ENCODE results near the gene PTOV1.

PTOV1 gene

DNA sequence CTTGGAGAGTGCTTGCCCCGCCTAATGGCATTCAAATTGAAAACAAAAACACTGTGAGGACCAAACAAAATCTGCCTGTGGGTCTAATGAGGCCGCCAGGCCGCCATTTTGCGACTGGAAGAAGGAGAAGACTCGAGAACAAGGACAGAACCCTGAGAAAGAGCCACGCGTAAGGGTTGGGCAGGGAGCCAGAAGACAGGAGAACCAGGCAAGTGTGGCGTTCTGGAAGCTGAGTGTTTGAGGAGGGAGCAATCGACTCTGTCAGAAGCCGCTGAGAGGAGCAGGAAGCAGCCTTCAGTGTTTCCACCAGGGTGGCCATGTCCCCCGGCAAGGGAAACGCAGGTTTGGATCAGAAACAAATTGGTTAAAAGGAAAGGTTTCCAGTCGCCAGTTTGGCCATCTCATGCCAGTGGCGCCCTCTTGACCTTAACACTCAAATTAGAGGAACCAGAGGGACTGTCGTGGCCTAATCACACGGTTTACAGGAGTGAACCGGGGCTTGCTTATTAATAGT is 10.2 kb upstream of the PTOV1 start:
- no peak for DNase-seq (ENCODE audit: low spot score)
- TF ChIP-seq, protein P1, sequence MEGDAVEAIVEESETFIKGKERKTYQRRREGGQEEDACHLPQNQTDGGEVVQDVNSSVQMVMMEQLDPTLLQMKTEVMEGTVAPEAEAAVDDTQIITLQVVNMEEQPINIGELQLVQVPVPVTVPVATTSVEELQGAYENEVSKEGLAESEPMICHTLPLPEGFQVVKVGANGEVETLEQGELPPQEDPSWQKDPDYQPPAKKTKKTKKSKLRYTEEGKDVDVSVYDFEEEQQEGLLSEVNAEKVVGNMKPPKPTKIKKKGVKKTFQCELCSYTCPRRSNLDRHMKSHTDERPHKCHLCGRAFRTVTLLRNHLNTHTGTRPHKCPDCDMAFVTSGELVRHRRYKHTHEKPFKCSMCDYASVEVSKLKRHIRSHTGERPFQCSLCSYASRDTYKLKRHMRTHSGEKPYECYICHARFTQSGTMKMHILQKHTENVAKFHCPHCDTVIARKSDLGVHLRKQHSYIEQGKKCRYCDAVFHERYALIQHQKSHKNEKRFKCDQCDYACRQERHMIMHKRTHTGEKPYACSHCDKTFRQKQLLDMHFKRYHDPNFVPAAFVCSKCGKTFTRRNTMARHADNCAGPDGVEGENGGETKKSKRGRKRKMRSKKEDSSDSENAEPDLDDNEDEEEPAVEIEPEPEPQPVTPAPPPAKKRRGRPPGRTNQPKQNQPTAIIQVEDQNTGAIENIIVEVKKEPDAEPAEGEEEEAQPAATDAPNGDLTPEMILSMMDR (IDR thresholded peaks at IDR 0.05; ENCODE audit: extremely low read depth, insufficient read depth, missing control alignments), result no peak
- in situ Hi-C loops (cut with MboI; ENCODE audit: low pct_unique_long_range_greater_than_20kb, low sequenced_read_pairs, unreplicated experiment), result no loop called here

DNA sequence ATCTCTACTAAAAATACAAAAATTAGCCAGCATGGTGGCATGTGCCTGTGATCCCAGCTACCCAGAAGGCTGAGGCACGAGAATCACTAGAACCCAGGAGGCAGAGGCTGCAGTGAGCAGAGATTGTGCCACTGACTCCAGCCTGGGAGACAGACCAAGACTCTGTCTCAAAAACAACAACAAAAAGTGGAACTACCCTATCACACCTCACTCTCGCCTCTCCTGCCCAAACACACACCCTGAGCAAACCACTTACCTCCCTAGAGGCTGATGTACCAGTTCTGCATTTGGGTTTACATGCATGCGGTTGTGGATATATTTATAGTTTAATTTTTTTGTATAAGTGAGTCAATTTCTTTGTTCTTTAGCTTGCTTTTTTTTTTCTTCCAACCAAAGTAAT is 7.7 kb upstream of the PTOV1 start:
- TF ChIP-seq, protein P1 (IDR thresholded peaks at IDR 0.05; ENCODE audit: extremely low read depth, insufficient read depth, missing control alignments), result no peak
- no peak for DNase-seq (ENCODE audit: low spot score)
- in situ Hi-C loops (cut with MboI; ENCODE audit: low pct_unique_long_range_greater_than_20kb, low sequenced_read_pairs, unreplicated experiment), result no loop called here

DNA sequence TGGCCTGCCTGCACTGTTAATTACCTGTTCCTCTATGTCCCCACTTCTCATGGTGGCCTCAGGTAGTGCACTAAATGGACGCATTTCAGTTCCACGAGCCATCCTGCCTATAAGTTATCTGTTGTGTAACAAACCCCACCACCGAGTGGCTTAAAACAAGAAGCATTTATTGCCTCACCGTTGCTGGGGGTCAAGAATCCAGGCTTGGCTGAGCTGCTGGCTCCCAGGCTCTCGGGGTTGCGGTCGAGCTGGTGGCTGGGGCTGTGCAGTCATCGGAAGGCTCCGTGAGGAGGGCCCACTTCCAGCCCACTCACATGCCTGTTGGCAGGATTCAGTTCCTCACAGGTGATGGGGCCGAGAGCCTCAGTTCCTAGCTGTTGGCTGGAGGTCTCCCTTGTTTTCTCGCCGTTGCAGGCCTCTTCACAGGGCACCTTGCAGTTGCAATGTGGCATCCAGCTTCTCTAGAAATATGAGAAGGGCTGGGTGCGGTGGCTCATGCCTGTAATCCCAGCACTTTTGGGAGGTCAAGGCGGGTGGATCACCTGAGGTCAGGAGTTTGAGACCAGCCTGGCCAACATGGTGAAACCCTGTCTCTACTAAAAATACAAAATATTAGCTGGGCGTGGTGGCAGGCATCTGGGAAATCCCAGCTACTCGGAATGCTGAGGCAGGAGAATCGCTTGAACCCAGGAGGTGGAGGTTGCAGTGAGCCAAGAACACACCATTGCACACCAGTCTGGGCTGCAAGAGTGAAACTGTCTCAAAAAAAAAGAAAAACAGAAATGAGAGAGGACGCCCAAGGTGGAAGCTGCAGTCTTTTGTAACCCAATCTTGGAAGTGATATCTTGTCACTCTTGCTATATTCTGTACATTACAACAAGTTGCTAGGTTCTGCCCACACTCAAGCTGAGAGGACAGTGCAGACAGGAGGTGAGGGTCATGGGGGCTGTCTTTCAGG is 6.5 kb upstream of the PTOV1 start:
- in situ Hi-C loops (cut with MboI; ENCODE audit: low pct_unique_long_range_greater_than_20kb, low sequenced_read_pairs, unreplicated experiment), result no loop called here
- DNase-seq (ENCODE audit: low spot score), result no peak
- TF ChIP-seq, protein P1 (IDR thresholded peaks at IDR 0.05; ENCODE audit: extremely low read depth, insufficient read depth, missing control alignments), result no peak

DNA sequence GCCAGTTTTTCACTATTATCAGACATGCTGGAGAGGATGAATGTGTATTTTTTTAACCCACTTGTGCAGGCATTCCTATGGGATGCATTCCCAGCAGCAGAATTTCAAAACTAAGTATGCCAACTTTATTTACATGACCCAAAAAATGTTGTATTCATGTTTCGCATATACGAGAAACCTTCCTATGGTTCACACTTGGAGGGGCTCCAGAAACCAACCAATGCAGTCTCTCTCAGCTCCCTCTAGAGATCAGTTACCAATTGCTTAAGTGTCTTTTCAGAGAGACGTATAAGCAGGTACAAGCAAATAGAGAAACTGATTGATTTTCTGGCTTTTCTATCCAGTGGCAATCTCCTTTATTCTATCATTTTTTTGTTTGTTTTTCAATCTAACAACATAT is 5.5 kb upstream of the PTOV1 start:
- DNase-seq (ENCODE audit: low spot score), result no peak
- TF ChIP-seq, protein P1 (IDR thresholded peaks at IDR 0.05; ENCODE audit: extremely low read depth, insufficient read depth, missing control alignments), result no peak
- in situ Hi-C loops (cut with MboI; ENCODE audit: low pct_unique_long_range_greater_than_20kb, low sequenced_read_pairs, unreplicated experiment), result no loop called here

DNA sequence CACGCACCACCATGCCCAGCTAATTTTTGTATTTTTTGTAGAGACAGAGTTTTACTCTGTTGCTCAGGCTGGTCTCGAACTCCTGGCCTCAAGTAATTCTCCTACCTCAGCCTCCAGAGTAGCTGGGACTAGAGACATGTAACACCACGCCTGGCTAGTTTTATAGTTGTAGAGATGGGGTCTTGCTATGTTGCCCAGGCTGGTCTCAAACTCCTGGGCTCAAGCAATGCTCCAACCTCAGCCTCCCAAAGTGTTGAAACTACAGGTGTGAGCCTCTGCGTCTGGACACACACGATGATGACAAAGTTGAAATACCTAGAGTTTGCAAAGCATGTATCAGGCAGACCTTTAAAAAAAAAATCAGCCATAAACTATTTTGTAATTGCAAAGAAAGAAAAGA is 4.6 kb upstream of the PTOV1 start:
- DNase-seq (ENCODE audit: low spot score), result no peak
- in situ Hi-C loops (cut with MboI; ENCODE audit: low pct_unique_long_range_greater_than_20kb, low sequenced_read_pairs, unreplicated experiment), result no loop called here
- TF ChIP-seq, protein P1 (IDR thresholded peaks at IDR 0.05; ENCODE audit: extremely low read depth, insufficient read depth, missing control alignments), result no peak

DNA sequence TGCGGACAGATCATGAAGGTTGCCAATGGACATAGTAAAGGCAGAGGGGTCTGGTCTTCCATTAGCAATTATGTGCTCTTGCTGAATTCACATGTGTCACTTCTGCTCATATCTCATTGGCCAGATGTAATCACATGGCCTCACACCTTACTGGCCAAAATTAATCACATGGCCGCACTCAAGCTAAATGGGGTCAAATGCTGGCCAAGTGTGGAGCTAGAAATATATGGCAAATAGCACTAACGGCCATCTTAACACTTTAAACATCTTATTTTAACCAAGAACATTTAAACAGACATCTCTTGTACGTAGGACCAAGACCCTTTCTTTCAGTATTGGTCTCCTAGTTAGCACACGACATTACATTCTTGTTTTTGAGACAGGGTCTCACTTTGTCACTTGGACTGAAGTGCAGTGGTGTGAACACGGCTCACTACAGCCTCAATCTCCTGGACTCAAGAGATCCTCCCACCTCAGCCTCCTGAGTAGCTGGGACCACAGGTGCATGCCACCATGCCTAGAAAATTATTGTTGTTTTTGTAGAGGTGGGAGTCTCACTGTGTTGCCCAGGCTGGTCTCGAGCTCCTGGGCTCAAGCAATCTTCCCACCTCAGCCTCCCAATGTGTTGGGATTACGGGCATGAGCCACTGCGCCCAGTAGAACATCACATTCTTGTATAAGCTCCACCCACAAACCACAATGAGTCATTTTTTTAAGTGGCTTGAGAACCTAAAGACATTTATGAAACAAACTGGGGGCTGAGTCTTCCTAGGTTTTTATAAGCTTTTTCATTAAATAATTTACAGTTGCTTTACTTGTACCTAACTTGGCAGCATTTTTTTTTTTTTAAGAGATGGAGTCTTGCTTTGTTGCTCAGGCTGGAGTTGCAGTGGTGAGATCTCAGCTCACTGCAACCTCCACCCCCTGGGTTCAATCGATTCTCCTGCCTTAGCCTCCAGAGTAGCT is 2.9 kb upstream of the PTOV1 start:
- no peak for DNase-seq (ENCODE audit: low spot score)
- TF ChIP-seq, protein P1 (IDR thresholded peaks at IDR 0.05; ENCODE audit: extremely low read depth, insufficient read depth, missing control alignments), result no peak
- in situ Hi-C loops (cut with MboI; ENCODE audit: low pct_unique_long_range_greater_than_20kb, low sequenced_read_pairs, unreplicated experiment), result no loop called here
